Measurements from ENCODE around the gene MAG.

DNA sequence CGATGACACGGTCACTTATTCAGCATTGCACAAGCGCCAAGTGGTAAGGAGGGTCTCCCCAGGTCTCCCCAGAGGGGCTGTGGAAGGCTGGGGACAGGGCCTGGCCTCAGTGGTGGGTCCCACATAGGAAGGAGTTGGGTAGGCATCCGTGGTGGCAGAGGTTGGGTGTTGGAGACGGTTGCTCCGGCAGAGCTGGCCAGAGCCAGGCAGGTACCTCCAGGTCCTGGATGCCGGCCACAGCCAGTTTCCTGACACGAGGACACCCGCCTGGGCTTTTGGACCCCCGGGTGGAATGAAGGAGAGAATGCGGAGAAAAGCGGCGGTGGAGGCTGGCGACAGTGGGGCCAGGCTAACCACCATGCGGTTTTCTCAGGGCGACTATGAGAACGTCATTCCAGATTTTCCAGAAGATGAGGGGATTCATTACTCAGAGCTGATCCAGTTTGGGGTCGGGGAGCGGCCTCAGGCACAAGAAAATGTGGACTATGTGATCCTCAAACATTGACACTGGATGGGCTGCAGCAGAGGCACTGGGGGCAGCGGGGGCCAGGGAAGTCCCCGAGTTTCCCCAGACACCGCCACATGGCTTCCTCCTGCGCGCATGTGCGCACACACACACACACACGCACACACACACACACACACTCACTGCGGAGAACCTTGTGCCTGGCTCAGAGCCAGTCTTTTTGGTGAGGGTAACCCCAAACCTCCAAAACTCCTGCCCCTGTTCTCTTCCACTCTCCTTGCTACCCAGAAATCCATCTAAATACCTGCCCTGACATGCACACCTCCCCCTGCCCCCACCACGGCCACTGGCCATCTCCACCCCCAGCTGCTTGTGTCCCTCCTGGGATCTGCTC lies 54.5 kb downstream of the MAG start:
- TF ChIP-seq POLR2A (IDR thresholded peaks at IDR 0.05) (no peak), POLR2AphosphoS5 (IDR thresholded peaks at IDR 0.05) (no peak)
- TF ChIP-seq, protein P1, sequence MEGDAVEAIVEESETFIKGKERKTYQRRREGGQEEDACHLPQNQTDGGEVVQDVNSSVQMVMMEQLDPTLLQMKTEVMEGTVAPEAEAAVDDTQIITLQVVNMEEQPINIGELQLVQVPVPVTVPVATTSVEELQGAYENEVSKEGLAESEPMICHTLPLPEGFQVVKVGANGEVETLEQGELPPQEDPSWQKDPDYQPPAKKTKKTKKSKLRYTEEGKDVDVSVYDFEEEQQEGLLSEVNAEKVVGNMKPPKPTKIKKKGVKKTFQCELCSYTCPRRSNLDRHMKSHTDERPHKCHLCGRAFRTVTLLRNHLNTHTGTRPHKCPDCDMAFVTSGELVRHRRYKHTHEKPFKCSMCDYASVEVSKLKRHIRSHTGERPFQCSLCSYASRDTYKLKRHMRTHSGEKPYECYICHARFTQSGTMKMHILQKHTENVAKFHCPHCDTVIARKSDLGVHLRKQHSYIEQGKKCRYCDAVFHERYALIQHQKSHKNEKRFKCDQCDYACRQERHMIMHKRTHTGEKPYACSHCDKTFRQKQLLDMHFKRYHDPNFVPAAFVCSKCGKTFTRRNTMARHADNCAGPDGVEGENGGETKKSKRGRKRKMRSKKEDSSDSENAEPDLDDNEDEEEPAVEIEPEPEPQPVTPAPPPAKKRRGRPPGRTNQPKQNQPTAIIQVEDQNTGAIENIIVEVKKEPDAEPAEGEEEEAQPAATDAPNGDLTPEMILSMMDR (IDR thresholded peaks at IDR 0.05), result no peak
